K562 (cell line): ENCODE results near the gene SH3D19. TPM values are rescaled to one million over a fixed set of nuclear protein-coding genes. Genes with fewer than 3 reads are reported as not detected.
A peak's percentile ranks its signal among the peaks of the same experiment; 100 is the strongest.

Experiments used
- AFF1 ChIP-seq, 2 experiments: fragments of 450-650 bp; IDR thresholded peaks; 2 replicates each; pipeline ENCODE4 v1.6.1; 2018; ENCODE audit warnings: mild to moderate bottlenecking in 2 of 2, low read depth in 1 of 2; ENCODE audit not compliant: partially characterized antibody in 2 of 2
- ETV1 ChIP-seq: fragments of 450-650 bp; conservative IDR thresholded peaks from 2 replicates; pipeline ENCODE4 v1.6.1; 2016; ENCODE audit warnings: missing genetic modification characterization, control low read depth, low read depth, missing compliant biosample characterization
- FOXJ2 ChIP-seq: fragments of 200-800 bp; sonication (Bioruptor generic); IDR thresholded peaks from 2 replicates; pipeline ENCODE4 v1.6.1; 2016; ENCODE audit warnings: missing genetic modification characterization, missing compliant biosample characterization
- HMG20A ChIP-seq: fragments of 450-650 bp; formaldehyde crosslinking; conservative IDR thresholded peaks from 2 replicates; pipeline ENCODE4 v1.4.0; 2020; ENCODE audit warnings: mild to moderate bottlenecking, mixed read lengths
- MLX ChIP-seq, 2 experiments: fragments of 450-650 bp in 1 of 2; sonication (generic) in 1 of 2; formaldehyde crosslinking; conservative IDR thresholded peaks; 2 replicates each; pipeline versions ENCODE4 v1.4.0 to v1.8.1; 2020 to 2022; ENCODE audit warnings: mild to moderate bottlenecking in 1 of 2, missing genetic modification reagents in 1 of 2
- SAFB ChIP-seq: fragments of 200-400 bp; formaldehyde crosslinking; IDR thresholded peaks from 2 replicates; pipeline ENCODE4 v1.6.1; 2017; ENCODE audit warnings: low read depth, low read length, borderline replicate concordance
- STAT6 ChIP-seq: sonication (generic); formaldehyde crosslinking; IDR thresholded peaks from 2 replicates; pipeline ENCODE4 v1.8.1; 2023; ENCODE audit warnings: mild to moderate bottlenecking, missing genetic modification reagents
- TOE1 ChIP-seq, 2 experiments: fragments of 450-650 bp in 1 of 2; sonication (generic) in 1 of 2; formaldehyde crosslinking in 1 of 2; IDR thresholded peaks; 2 replicates each; pipeline versions ENCODE4 v1.7.1 to v1.8.0; 2016 to 2022; ENCODE audit warnings: borderline replicate concordance in 2 of 2, mild to moderate bottlenecking in 2 of 2, antibody characterized with exemption in 1 of 2, inconsistent platforms in 1 of 2, low read depth in 1 of 2, missing genetic modification reagents in 1 of 2, moderate library complexity in 1 of 2
- U2AF1 ChIP-seq: fragments of 200-400 bp; formaldehyde crosslinking; optimal IDR thresholded peaks from 2 replicates; pipeline ENCODE3; 2017; ENCODE audit warnings: mild to moderate bottlenecking, low read depth, low read length, moderate library complexity
- ZBTB49 ChIP-seq: sonication (generic); formaldehyde crosslinking; IDR thresholded peaks from 2 replicates; pipeline ENCODE4 v1.8.0; 2022; ENCODE audit warnings: missing genetic modification reagents, mild to moderate bottlenecking, borderline replicate concordance
- ZFP1 ChIP-seq: fragments of 450-650 bp; formaldehyde crosslinking; IDR thresholded peaks from 2 replicates; pipeline ENCODE4 v1.4.0; 2020; ENCODE audit warnings: mild to moderate bottlenecking, mixed read lengths
- ZNF212 ChIP-seq: fragments of 450-650 bp; formaldehyde crosslinking; IDR thresholded peaks from 2 replicates; pipeline ENCODE4 v1.4.0; 2020; ENCODE audit warnings: mild to moderate bottlenecking
- ZNF253 ChIP-seq: fragments of 250-450 bp; sonication (Bioruptor Pico); conservative IDR thresholded peaks from 2 replicates; pipeline ENCODE4 v1.6.1; 2021; ENCODE audit warnings: mild to moderate bottlenecking
- ZNF274 ChIP-seq: IDR thresholded peaks from 2 replicates; pipeline ENCODE4 v1.6.1; 2011; ENCODE audit warnings: low read depth, mild to moderate bottlenecking, low read length, moderate library complexity, borderline replicate concordance
- ZNF347 ChIP-seq: fragments of 450-650 bp; formaldehyde crosslinking; IDR thresholded peaks from 2 replicates; pipeline ENCODE4 v1.4.0; 2020; ENCODE audit warnings: low read depth, mild to moderate bottlenecking, moderate library complexity
- ZNF41 ChIP-seq: fragments of 250-450 bp; sonication (Bioruptor Pico); conservative IDR thresholded peaks from 2 replicates; pipeline ENCODE4 v1.4.0; 2020; ENCODE audit warnings: mild to moderate bottlenecking
- polyA plus RNA-seq, 8 experiments: library from polyadenylated mRNA; depleted of rRNA in 4 of 8; stranded (reverse) in 5 of 8; unstranded in 3 of 8; fragments of >200 nt; fragmentation: Nextera tagmentation in 2 of 8; fragmentation: Illumina TruSeq in 1 of 8; extraction: Ambion mirVana in 2 of 8; extraction: Trizol in 1 of 8; gene quantifications; 2 replicates each; pipeline versions ENCODE4 v1.2.1 to v1.2.3, GENCODE V29; 2011 to 2014; ENCODE audit warnings: inconsistent platforms in 1 of 8, missing spikeins in 1 of 8
- total RNA-seq, 7 experiments: library from RNA; depleted of rRNA in 6 of 7; stranded (reverse); fragments of >200 nt in 6 of 7; fragmentation: Illumina TruSeq in 2 of 7; extraction: Trizol in 2 of 7; gene quantifications; 2 replicates each; pipeline versions ENCODE4 v1.2.1 to v1.2.3, GENCODE V29; 2011 to 2021; ENCODE audit warnings: low replicate concordance in 1 of 7

SH3D19 gene
- total and polyA plus RNA-seq, 9 of the 15 experiments (the other 6 are each of a cell fraction or from before 2014, with no cell fraction given) = 0.42 to 2.2 (median 1.1) TPM; not detected in 6

GRCh38 chr4:151099229-151099975, 226.0 kb downstream of the SH3D19 start, which contains the start of gene RPS3A (continued):
- TF ChIP-seq AFF1 (IDR thresholded peaks at IDR 0.05; ENCODE audit: low read depth in 1 of 2, partially characterized antibody in 2 of 2) (peak in 1 of 2 experiments; percentile 47), ZNF212 (CRISPR knock-in tag) (no peak), ZNF253 (no peak), ZNF347 (CRISPR knock-in tag) (no peak), ETV1 (tag) (peak; percentile 98), STAT6 (CRISPR knock-in tag) (peak; percentile 91), ZBTB49 (peak; percentile 96; the same call in 1 of the 2 replicates), SAFB (no peak), MLX (CRISPR knock-in tag; conservative IDR thresholded peaks at IDR 0.05) (peak in 1 of 2 experiments; percentile 83; a peak in 1 of 4 replicates), TOE1 (IDR thresholded peaks at IDR 0.05; ENCODE audit: borderline replicate concordance) (peak; percentile 68; the same call in 1 of the 2 replicates), TOE1 (CRISPR knock-in tag; IDR thresholded peaks at IDR 0.05; ENCODE audit: borderline replicate concordance, low read depth) (peak; percentile 76), HMG20A (CRISPR knock-in tag) (no peak), ZNF274 (no peak), ZFP1 (no peak), ZNF41 (CRISPR knock-in tag) (no peak), FOXJ2 (tag) (no peak), U2AF1 (peak; percentile 73)
